Psoas muscle (tissue), 8 donors: ENCODE measurements around the gene ALS2. TPM values are rescaled to one million over a fixed set of nuclear protein-coding genes. Genes with fewer than 3 reads are reported as not detected.

Source experiments
- ATAC-seq, 4 donors: fragments of 200-7000 bp; cut with Tn5 transposase; one replicate each; pipeline ENCODE4 v1.9.1; 2020; ENCODE audit warnings: moderate library complexity in 3 of 4, mild to moderate bottlenecking in 2 of 4
- DNase-seq, 2 donors: peaks; one replicate each; pipeline ENCODE4 v3.0.0-alpha.2; 2020
- H3K27ac ChIP-seq: fragments of 200-600 bp; one replicate; pipeline ENCODE4 v1.8.0; 2022
- H3K27me3 ChIP-seq, 3 donors: fragments of 200-600 bp in 1 of 3; one replicate each; pipeline versions ENCODE4 v1.6.1 to v1.8.0; 2013 to 2022; ENCODE audit warnings: low read length in 2 of 3, mild to moderate bottlenecking in 2 of 3, moderate library complexity in 1 of 3; ENCODE audit not compliant: insufficient read depth in 3 of 3
- H3K36me3 ChIP-seq, 2 donors: fragments of 200-600 bp in 1 of 2; one replicate each; pipeline versions ENCODE4 v1.6.1 to v1.8.0; 2013 to 2022; ENCODE audit warnings: low read depth in 1 of 2, mild to moderate bottlenecking in 1 of 2, moderate library complexity in 1 of 2; ENCODE audit not compliant: insufficient read depth in 1 of 2
- H3K4me1 ChIP-seq: fragments of 200-600 bp; one replicate; pipeline ENCODE4 v1.8.0; 2022
- H3K4me3 ChIP-seq: fragments of 200-600 bp; one replicate; pipeline ENCODE4 v1.8.0; 2022; ENCODE audit warnings: mild to moderate bottlenecking
- H3K9me3 ChIP-seq: fragments of 200-600 bp; one replicate; pipeline ENCODE4 v1.8.0; 2022
- CTCF ChIP-seq: fragments of 200-600 bp; IDR thresholded peaks from one replicate; pipeline ENCODE4 v1.8.0; 2022; ENCODE audit warnings: antibody characterized with exemption
- WGBS, 3 donors: extraction: QIAGEN DNeasy Blood & Tissue Kit; methylation state at CpG; one replicate each; pipeline versions ENCODE4 v1.1.6 to v1.1.7; 2013; 5-methylcytosine and 5-hydroxymethylcytosine counted together
- intact Hi-C, 2 donors: fragments of 100-400 bp; cut with DNase I; formaldehyde crosslinking; loops; one replicate each; pipeline versions ENCODE4 v1.11.0 to v1.14.2; 2022
- polyA plus RNA-seq, 3 donors: library from polyadenylated mRNA; stranded (reverse); fragments of 200-250 nt; gene quantifications; one replicate each; pipeline ENCODE4 v1.2.3, GENCODE V29; 2013
- total RNA-seq, 4 donors: library from RNA; stranded (reverse); fragmentation: NEBNext Ultra II Directional in 2 of 4; extraction: Animal tissue kit (Norgen Biotek cat#: 25700) in 2 of 4; gene quantifications; one replicate each; pipeline versions ENCODE4 v1.2.1 to v1.2.4, GENCODE V29; 2021 to 2023
- donor health status: healthy with polysubstance abuse.
- donor health status: DM: no; HTN: no; CAD: no; lungs with moderate emphysema.
- donor health status: Bipolar disorder and iron deficiency.
- donor health status: healthy.
- donor health status: DM: yes; HTN: yes; CAD: no.
- donor health status: DM: no; HTN: no; CAD: no.
- donor health status: DM: no; HTN: no; CAD: no.
- donor health status: DM: yes; HTN: yes; CAD: no.

Gene ALS2
- total and polyA plus RNA-seq, 7 donors, result 6.3 to 26.4 (median 18.9) TPM

- ATAC-seq (no peak), DNase-seq (no peak)
- Histone ChIP-seq H3K4me1 (no peaks in the 10 kb centered on the region), H3K36me3 (peaks cover 9 to 44% of the 10 kb centered on the region in 2 donors), H3K4me3 (no peak overlapping the region), H3K27ac (no peak overlapping the region), H3K9me3 (no peaks in the 10 kb centered on the region), H3K27me3 (no peaks in the 10 kb centered on the region)
- intact Hi-C loops, result no loop called here
- TF ChIP-seq CTCF, result no peak
- 62 to 71% (median 65%) methylated on average over 1 of the region's 1 CpG for WGBS, 3 donors
Observed at GRCh38 chr2:201699416-201699815, 81.3 kb downstream of the ALS2 start.

DNA sequence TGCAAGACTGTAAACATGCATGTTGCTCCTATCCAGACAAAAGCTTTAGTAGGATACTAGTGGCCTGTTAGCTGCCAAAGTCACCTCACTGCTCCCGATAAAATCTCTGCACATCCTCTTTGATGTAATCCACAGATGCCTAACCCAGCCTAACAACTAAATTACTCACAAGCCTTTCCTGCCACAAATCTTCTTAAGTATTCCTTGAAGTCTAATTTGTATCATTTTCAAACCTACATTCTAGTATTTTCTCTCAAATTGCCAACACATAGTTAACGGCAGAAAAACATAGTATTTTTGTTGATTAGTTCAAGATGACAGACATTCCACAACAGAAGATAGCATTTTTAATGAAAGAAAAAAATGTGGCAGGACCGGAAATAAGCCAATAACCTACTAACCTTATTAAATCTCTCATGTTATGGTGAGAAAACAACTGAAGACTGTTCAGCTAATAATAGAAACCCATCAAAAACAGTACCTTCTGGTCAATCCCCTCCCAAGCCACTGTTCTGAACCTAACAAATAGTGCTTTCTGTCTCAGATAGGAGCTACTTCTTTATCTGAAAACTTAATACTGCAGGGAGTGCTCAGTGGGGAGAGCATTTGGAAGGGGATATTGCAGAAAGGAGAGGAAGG, 82.0 kb downstream of the ALS2 start, which contains the start of gene MPP4:
Gene MPP4, minus strand, starts transcription at position 57 of the 639 bp plus-strand sequence. CDS start 4,690 bp downstream, outside the sequence.
- Histone ChIP-seq H3K4me3 (no peak within 1 kb of the TSS), H3K27ac (no peak within 1 kb of the TSS), H3K4me1 (no peaks in the 10 kb centered on the region), H3K36me3 (peaks cover 3 to 37% of the 10 kb centered on the region in 2 donors), H3K27me3 (no peaks in the 10 kb centered on the region), H3K9me3 (no peaks in the 10 kb centered on the region)
- ATAC-seq (no peak), DNase-seq (no peak)
- WGBS, 3 donors, result 22 to 32% (median 25%) methylated on average over 3 of the region's 3 CpGs
- intact Hi-C loops, result no loop called here
- TF ChIP-seq CTCF, result no peak

DNA sequence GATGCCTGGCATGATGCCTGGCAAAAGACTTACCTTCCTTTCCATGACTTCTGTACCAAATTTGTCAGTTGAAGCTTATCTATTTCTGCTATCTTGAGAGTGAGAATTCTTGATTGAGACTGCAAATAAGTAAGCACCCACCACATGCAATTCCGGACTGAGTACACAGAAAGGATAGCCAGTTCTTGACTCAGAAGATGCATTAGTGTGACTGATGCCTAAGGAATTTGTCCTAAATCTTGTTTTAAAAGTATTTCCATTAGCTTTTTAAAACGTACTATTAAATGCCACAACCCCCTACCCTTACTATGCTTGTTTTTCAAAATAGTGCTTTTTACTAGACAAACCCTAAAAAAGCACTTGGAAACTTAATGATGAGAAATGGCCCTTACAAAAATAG, 82.8 kb downstream of the ALS2 start:
- Histone ChIP-seq H3K4me3 (no peak overlapping the region), H3K27ac (no peak overlapping the region), H3K27me3 (no peaks in the 10 kb centered on the region), H3K9me3 (no peaks in the 10 kb centered on the region), H3K4me1 (no peaks in the 10 kb centered on the region), H3K36me3 (peaks cover 3 to 29% of the 10 kb centered on the region in 2 donors)
- intact Hi-C loops, result no loop called here
- ATAC-seq (no peak), DNase-seq (no peak)
- WGBS, 3 donors, result 46 to 56% (median 47%) methylated on average over 2 of the region's 2 CpGs
- TF ChIP-seq CTCF, result no peak

DNA sequence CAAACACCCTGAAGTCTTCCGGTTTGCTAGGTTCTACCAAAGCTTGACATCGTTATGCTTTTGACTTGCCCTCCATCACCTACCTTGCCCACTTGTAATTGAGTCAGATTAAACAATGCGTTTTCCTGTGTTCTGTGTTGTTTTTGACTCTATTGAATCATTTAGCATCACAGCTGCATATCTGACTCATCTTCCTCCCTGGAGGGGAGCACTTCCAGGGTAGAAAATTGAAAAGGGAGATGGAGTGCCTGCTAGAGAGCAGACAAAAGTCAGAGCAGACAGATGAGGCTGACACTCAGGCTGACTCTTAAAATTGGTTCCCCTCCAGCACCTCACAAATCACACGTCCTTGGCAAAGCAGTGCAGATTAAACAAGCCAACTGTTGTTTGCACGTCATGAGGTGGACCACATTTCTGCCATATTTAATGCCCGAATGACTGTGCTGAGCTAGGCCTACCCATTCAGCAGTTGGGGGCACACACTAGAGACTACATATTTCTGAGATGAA, 84.5 kb downstream of the ALS2 start:
- whole genome bisulfite sequencing, 3 donors, result 27 to 29% (median 29%) methylated on average over 6 of the region's 6 CpGs
- Histone ChIP-seq H3K4me1 (no peaks in the 10 kb centered on the region), H3K9me3 (no peaks in the 10 kb centered on the region), H3K27ac (peak overlapping the region; percentile 10), H3K4me3 (no peak overlapping the region), H3K36me3 (peaks cover 2 to 12% of the 10 kb centered on the region in 2 donors), H3K27me3 (no peaks in the 10 kb centered on the region)
- TF ChIP-seq CTCF, result no peak
- intact Hi-C loops, result no loop called here
- ATAC-seq, result peak; percentile 40 to 77 (median 71)
- DNase-seq, result no peak
